A172 (cell line): Measurements from ENCODE around the gene GPR137B. TPM values are rescaled to one million over a fixed set of nuclear protein-coding genes. Genes with fewer than 3 reads are reported as not detected.
"Not testable (repeated sequence)": the region's sequence is repeated elsewhere in the genome, so short reads cannot be mapped to it uniquely, and the experiment has no call there.

ENCODE experiments used
- DNase-seq: peaks from one replicate; pipeline ENCODE4 v3.0.0-alpha.2; 2015; ENCODE audit warnings: low spot score
- total RNA-seq: library from RNA; depleted of rRNA; stranded (reverse); fragments of >200 nt; shearing (Covaris generic); gene quantifications from 2 replicates; pipeline ENCODE4 v1.2.3, GENCODE V29; 2014

The GPR137B gene
- total RNA-seq, 1 experiment from 2014 or later, result 10.3 TPM

DNA sequence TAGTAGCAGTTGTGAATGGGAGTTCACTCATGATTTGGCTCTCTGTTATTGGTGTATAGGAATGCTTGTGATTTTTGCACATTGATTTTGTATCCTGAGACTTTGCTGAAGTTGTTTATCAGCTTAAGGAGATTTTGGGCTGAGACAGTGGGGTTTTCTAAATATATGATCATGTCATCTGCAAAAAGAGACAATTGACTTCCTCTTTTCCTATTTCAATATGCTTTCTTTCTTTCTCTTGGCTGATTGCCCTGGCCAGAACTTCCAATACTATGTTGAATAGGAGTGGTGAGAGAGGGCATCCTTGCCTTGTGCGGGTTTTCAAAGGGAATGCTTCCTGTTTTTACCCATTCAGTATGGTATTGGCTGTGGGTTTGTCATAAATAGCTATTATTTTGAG lies 45.7 kb downstream of the GPR137B start:
- DNase-seq, result not testable (repeated sequence)

DNA sequence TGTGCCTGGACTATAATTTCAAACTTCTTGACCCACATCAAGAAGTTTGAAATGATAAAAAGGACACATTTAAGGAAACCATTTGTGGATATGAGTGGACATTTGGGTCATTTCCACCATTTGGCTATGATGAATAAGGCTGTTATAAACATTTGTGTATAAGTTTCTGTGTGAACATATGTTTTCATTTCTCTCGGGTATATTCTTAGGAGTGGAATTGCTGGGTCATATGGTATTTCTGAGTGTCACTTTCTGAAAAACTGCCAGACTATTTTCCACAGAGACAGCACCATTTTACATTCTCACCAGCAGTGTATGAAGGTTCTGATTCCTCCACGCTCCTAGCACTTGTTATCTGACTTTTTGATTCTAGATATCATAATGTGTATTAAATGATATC lies 50.8 kb downstream of the GPR137B start:
- DNase-seq, result no peak

DNA sequence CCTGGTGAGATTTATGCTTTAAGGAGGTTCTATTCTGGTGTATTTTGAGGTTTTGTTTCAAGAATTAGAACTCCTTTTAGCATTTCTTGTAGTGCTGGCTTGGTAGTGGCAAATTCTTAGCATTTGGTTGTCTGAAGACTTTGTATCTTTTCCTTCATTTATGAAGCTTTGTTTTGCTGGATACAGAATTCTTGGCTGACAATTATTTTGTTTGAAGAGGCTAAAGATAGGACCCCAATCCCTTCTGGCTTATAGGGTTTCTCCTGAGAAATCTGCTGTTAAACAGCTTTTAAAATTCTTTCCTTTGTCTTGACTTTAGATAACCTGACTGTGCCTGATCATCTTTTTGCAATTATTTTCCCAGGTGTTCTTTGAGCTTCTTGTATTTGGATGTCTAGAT lies 58.6 kb downstream of the GPR137B start:
- no peak for DNase-seq

DNA sequence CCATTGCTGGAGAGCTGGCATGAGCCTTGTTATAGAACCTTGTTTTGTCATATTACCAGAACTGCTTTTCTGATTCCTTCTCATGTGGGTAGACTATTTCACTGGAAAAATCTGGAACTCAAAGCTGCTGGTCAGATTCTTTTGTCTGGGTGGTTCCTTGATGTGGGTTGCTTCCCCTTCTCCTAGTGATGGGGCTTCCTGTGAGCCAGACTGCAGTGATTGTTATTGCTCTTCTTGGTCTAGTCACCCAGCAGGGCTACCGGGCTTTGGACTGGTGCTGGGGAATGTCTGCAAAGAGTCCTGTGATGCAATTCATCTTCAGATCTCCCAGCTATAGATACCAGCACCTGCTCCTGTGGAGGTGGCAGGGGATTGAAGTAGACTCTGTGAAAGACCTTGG lies 59.4 kb downstream of the GPR137B start:
- DNase-seq, result no peak

DNA sequence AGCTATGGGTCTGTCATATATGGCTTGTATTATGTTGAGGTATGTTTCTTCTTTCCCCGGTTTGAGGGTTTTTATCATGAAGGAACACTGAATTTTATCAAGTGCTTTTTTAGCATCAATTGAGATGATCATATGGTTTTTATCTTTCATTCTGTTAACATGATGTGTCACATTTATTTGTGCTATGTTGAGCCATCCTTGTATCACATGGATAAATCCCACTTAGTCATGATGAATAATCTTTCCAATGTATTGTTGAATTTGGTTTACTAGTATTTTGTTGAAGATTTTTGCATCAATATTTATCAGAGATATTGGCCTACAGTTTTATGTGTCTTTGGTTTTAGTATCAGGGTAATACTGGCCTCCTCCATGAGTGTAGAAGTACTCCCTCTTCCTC lies 61.7 kb downstream of the GPR137B start:
- no peak for DNase-seq

DNA sequence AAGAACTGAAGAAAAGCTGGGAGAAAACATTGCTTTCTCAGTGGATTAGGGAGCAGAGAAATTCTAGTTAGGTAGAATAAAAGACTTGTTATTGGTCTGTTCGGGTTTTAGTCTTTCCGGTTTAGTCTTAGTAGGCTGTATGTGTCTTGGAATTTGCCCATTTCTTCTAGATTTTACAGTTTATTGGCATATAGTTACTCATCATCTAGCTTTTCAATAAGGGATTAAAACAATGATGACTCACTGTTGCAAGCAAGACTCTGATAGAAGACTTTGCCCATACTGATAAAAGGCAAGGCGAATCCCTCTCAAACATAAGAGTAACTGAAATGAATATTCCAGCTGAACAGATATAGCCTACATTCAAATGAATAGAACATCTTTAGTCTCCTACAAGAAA lies 62.3 kb downstream of the GPR137B start:
- no peak for DNase-seq

DNA sequence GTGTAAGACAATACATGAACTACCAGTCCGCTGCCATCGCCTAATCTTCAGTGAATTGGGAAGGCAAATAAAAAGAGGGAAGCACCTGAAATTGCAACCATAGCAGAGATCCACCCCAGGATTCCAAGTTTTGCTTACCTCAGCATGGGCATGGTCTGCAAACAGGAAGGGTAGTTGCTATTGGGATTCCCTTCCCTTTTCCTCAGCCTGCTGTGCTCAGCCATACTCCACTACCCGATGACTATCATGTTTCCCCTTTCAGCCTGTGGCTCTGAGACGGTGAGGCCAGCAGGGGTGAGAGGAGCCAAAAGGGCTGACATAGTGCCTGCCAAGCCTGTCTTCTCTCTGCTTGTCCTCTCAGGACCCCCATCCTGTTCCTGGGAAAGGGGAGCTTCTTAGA lies 64.2 kb downstream of the GPR137B start:
- no peak for DNase-seq

DNA sequence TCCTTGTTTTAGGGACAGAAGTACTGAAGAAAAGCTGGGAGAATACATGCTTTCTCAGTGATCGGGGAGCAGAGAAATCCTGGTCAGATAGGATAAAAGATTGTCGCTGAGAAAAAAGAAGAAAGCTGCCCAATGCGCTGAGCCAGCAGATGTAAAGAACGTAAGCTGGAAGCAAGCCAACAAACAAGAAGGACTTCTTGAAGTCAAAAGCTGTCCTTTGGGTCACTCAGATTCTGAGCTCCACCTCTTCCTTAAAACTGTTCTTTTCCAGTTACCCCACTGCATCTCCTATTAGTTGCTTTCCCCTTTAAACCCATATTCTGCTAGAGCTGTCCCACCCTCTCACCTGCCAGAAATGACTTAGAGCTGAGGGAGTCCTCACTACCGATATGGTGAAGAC lies 64.8 kb downstream of the GPR137B start:
- DNase-seq, result no peak

DNA sequence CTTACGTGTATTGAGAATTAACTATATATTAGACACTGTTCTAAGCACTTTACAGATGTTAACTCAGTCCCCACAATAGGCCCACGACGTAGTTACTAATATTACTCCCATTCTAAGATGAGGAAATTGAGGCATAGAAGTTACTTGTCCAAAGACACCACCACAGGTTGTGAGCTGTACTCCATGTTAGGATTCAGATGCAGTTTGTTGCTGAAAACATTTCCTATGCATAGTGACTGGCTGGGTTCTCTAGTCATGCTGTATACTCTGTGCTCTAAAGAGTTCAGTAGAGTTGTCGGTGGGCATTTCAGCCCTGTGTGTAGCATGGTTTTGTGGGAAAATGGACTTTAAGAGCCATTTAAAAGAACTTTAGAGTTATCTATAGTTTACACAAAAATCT lies 65.2 kb downstream of the GPR137B start:
- DNase-seq, result no peak

DNA sequence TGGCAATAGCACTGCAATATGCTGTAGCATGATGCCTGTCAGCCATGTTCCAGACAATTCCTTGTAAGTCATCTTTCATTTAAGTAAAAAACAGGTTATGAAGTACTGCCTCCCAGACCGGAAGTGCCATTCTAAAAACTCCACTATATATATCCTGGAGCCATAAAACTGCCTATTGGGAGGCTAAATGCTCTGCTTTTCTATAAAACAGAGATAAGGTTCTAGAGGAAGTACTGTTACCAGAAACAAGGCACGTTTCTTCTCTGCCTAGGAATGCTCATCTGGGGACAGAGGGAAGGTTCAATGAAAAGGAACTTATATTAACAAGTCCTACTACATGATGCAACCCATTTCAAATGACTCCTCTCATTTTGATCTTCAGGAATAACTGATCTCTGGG lies 66.8 kb downstream of the GPR137B start:
- no peak for DNase-seq

DNA sequence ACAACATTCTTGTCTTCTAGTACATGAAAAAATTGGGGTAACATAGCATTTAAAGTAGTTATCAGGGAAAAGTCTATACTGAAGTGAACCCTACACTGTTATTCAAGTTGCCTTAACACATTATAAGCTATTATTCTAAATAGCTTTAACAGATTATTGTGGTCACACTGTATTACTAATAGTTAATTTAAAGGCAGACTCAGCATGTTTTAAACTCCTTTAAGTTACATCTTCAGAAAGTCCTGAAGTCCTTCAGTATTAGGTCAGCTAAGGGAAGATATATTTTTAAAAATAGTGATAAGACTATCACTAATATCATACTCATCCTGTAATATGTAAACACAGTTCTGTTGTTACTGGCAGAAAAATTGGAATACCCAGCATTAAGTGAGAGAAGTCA lies 67.4 kb downstream of the GPR137B start:
- no peak for DNase-seq

DNA sequence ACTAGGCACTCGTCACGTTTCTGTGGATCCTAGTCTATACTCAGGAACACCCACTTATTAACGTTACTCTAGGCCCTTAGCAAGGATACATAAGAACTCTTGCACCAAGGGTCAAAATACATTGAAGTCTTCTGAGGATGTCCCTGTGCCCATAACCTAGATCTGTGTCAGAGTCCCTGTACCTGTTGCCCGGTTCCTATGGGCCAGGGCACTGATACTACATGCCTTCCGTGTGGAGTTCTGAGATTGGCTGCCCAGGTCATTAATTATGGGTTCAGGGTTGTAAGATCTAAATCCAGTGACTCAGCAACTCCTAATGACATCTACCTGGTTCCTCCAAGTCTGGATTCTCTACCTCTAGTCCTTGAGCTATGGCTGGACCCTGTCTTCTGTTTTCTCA lies 69.5 kb downstream of the GPR137B start:
- DNase-seq, result no peak

DNA sequence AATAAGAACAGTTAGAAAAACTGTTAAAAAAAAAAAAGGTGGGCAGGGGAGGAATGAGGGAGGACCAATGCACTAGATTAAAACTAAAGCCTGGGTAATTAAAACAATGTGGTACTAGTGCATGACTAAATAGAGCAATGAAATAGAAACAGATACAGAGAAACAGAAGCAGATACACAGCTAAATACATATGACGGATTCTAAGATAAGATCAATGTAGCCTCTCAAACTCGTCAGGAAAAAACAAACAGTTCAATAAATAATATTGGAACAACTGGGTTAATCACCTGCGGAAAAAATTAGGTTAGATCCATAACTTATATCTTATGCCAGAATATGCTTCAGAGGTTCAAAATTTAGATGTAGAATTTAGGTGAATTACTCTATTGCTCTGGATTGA lies 71.2 kb downstream of the GPR137B start:
- no peak for DNase-seq

DNA sequence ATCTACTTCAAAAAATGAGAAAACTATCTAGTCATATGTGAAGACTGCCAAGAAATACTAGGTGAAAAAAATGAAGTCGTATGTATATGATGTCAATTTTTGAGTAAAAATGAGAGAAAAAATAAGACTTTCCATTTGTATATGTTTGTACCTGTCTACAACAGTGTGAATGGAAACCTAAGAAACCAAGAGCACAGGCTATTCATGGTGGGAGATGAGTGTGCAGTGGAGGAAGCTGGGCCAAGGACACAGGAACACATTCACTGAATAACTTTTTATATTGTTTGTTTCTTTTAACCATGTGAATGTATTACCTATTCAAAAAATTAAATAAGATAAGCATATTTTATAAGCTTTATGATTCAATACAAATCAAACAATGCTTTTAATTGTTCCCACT lies 72.4 kb downstream of the GPR137B start:
- DNase-seq, result no peak

DNA sequence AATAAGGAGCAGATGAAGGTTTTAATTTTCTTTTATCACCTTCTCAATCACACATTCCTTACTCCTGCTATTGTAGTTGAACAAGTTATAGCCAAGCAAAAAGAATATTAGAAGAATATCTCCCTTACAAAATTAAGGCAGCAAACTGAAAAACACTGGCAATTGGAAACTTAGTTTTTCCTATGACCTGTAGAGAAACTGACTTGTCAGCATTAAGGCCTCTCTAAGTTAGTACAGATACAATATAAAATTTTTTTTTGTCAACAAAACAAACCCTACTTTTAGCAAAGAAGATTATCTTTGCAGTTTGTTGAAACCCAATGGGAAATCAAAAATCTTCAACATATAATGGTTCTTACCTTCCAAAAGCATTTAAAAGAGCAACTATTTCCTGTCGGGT lies 78.1 kb downstream of the GPR137B start:
- no peak for DNase-seq

DNA sequence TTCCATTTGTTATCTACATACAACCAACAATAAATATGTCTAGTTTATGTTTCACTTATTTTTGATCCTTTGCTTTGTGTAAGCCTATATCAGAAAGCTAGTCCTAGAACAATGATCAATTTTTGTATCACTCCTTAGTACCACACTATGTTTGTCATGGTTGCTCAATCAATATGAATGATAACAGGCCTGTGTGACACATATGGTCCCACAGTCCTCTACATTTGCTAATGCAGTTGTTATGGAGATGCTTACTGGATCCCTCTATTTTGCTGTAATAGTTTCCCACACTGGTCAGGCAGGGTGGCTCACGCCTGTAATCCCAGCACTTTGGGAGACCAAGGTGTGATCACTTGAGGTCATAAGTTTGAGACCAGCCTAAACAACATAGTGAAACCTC lies 80.3 kb downstream of the GPR137B start:
- no peak for DNase-seq

DNA sequence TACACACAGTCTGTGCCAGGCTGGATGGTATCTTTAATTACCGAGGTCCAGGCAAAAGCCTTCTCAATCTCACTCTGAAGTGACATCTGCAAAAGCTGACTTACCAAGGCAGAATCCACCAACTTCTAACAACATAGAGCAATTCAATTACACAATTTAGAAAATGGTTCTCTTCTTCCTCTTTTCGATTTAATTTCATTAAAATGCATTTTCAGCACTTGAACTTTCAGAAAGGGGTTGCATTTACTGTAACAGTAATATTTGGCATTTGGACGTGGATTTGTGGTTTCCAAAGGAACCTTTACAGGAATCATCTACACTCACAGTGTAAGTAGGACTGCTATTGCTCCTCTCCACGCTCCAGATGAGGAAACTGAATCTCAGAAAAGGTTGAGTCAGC lies 86.1 kb downstream of the GPR137B start:
- DNase-seq, result no peak

DNA sequence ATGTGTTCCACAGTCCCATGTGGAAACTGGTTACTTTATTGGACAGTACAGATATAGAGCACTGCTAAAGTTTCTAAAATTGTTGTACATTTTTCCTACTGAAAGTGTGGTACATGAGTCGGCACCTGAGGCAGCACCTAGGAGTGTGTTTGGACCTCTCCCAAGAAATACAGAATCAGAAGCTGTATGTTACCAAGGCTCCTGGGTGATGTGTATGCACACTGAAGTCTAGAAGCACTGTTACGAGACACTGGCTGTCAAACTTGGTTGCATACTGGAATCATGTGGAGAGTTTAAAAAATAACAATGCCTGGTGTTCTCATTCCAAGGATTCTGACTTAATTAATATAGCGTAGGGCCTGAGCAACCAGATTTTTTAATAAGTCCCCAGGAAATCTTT lies 92.8 kb downstream of the GPR137B start:
- no peak for DNase-seq

DNA sequence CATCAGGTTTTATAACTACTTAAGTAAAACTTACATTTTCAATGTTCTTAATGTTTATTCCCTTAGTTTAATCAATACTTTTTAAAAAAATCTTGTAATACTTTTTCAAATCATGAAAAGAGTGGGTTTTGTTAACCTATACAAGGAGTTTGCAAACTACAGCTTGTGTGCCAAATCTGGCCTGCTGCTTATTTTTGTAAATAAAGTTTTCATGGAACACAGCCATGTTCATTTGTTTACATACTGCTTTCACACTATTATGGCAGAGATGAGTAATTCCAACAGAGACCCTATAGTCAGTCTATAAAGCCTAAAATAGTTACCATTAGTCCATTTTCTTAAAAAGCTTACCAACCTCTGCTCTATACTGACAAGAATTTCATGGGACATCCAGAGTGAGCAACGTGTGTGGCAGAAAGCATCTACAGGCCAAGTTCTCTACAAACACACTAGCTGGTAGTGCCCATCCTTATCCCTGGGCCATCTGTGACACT lies 96.8 kb downstream of the GPR137B start:
- no peak for DNase-seq

DNA sequence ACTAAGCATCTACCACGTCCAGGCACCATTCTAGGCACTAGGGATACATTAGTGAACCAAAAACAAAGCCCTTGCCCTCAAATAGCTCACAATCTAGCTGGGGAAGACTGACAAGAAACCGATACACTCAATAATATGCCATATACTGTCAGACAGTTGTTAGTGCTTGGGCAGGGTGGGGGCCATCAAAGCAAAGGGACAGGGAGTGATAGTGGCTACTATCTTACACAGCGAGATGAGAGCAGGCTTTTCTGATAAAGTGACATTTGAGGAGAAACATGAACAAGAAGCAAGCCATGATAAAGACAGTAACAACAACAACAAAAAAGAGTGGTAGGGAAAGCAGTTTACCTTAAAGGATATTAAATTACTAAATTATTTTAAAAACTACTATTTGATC lies 98.3 kb downstream of the GPR137B start:
- DNase-seq, result no peak

DNA sequence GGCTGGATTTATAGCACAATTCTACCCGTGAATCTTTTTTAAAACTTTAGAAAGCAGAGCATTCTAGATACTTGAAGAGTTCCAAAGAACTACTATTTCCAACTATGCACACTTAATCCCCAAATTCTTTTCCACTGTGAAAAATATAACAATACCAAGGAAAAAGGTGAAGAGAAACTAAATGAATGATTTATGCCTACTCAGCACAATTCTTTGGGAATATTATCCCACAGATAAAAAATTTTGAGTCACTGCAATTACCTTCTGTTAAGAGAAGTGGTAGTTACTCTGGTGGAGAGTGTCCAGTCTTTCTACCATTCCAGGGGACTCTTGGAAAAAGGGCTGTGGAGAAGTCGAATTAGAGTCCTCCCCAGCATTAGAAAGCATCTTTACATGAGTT lies 100.2 kb downstream of the GPR137B start:
- DNase-seq, result no peak

DNA sequence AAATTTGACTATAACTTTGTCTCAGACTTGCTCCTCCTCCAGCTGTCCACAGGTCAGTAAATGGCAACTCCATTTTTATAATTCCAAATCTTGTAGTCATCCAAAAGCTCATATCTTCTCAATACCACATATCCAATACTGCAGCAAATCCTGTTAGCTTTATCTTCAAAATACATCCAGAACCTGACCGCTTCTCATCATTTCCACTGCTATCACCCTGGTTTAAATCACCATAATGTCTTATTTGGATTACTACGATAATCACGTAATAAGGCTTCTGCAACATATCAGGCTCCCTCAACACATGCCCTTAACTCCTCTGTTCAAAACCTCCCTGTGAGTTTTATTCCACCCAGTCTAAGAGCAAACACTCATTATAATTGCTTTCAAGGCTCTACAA lies 104.9 kb downstream of the GPR137B start:
- DNase-seq, result no peak

DNA sequence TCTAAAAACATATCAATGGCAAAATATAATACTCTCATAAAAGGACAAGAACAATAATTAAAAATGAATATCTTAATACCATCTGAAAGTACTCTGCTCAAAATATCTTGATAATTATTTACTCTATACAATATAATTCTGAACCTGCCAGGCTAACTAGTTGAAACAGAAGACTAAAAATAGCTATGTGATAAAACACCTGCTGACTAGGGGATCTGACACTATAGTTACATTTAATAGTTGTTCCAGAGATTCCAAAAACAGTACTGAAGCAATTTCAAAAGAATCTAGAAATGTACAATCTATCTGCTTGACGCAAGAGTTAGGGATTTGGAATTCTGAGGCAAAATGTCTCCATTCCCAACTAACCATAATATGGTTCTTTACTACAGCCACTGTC lies 109.2 kb downstream of the GPR137B start:
- DNase-seq, result no peak

DNA sequence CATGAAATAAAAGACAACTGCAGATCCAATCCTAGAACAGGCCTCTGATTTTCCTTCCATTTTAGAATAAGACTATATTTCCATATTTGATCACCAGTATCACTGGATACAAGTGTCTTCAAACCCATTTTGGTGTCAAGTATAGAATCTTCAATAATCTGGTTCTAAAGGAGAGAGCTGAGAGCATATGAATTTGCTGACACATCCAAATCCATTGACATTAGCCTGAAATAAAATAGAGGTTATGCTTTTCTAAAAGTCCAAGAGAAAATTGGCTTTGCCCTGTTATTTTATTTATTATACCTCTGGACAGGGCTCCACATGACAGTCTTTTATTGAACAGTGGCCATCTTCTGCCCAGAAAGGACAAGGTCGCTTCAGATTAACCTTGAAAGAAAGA lies 110.8 kb downstream of the GPR137B start:
- no peak for DNase-seq
